HEK293 (cell line): Measurements from ENCODE around the gene TP73.

ENCODE experiments used
- CTCF ChIA-PET: fragments of 350-600 bp; formaldehyde crosslinking; extraction: SDS; loops from one replicate; lab custom pipeline; 2021; ENCODE audit warnings: antibody characterized with exemption; lab: Yijun Ruan, JAX
- POLR2A ChIA-PET: fragments of 300-600 bp; formaldehyde crosslinking; extraction: SDS; loops from one replicate; lab custom pipeline; 2020; ENCODE audit warnings: antibody characterized with exemption, inconsistent platforms; lab: Yijun Ruan, JAX
- H3K27ac ChIP-seq: fragments of 200-500 bp; sonication (Bioruptor generic); 2 replicates; pipeline ENCODE4 v1.5.1; 2014; ENCODE audit warnings: low read depth, low read length, control low read depth, inconsistent platforms; ENCODE audit errors: extremely low read depth
- H3K36me3 ChIP-seq, 2 experiments: fragments of 200-500 bp in 1 of 2; sonication (Bioruptor generic) in 1 of 2; 1 replicate in 1 of 2; 2 replicates in 1 of 2; pipeline ENCODE4 v1.5.1; 2014 to 2017; ENCODE audit warnings: inconsistent platforms in 2 of 2, low read length in 2 of 2; ENCODE audit not compliant: control insufficient read depth in 2 of 2, insufficient read depth in 1 of 2
- H3K4me1 ChIP-seq: fragments of 200-500 bp; sonication (Bioruptor generic); 2 replicates; pipeline ENCODE4 v1.5.1; 2014; ENCODE audit warnings: mild to moderate bottlenecking, low read length, inconsistent platforms; ENCODE audit not compliant: control insufficient read depth, insufficient read depth
- H3K4me3 ChIP-seq: 2 replicates; pipeline ENCODE4 v1.5.1; 2011; ENCODE audit warnings: low read depth, mild to moderate bottlenecking, control low read depth, low read length, moderate library complexity
- H3K9me3 ChIP-seq: fragments of 200-500 bp; sonication (Bioruptor generic); 2 replicates; pipeline ENCODE4 v1.5.1; 2014; ENCODE audit warnings: low read depth, low read length, inconsistent platforms; ENCODE audit not compliant: control insufficient read depth, insufficient read depth
- BCL11A ChIP-seq: fragments of 450-650 bp; formaldehyde crosslinking; IDR thresholded peaks from 2 replicates; pipeline ENCODE4 v1.5.1; 2016; ENCODE audit warnings: low read depth, missing biosample characterization, missing genetic modification characterization
- BCL11B ChIP-seq: fragments of 450-650 bp; formaldehyde crosslinking; IDR thresholded peaks from 2 replicates; pipeline ENCODE4 v1.5.1; 2016; ENCODE audit warnings: low read depth, missing biosample characterization, missing genetic modification characterization
- EGR2 ChIP-seq: fragments of 450-650 bp; formaldehyde crosslinking; IDR thresholded peaks from 2 replicates; pipeline ENCODE4 v1.5.1; 2016; ENCODE audit warnings: low read depth, missing biosample characterization, missing genetic modification characterization
- GLI2 ChIP-seq: fragments of 450-650 bp; formaldehyde crosslinking; IDR thresholded peaks from 2 replicates; pipeline ENCODE4; 2017; ENCODE audit warnings: missing biosample characterization, missing genetic modification characterization, low read depth, borderline replicate concordance
- GLIS2 ChIP-seq: fragments of 450-650 bp; formaldehyde crosslinking; IDR thresholded peaks from 2 replicates; pipeline ENCODE4 v1.5.1; 2016; ENCODE audit warnings: missing biosample characterization, missing genetic modification characterization
- KLF8 ChIP-seq: fragments of 450-650 bp; formaldehyde crosslinking; IDR thresholded peaks from 2 replicates; pipeline ENCODE4 v1.5.1; 2016; ENCODE audit warnings: missing biosample characterization, missing genetic modification characterization
- KLF9 ChIP-seq: fragments of 450-650 bp; formaldehyde crosslinking; IDR thresholded peaks from 2 replicates; pipeline ENCODE4 v1.5.1; 2016; ENCODE audit warnings: missing biosample characterization, missing genetic modification characterization, low read depth
- MEIS1 ChIP-seq: sonication (generic); formaldehyde crosslinking; IDR thresholded peaks from 2 replicates; pipeline ENCODE4 v1.8.1; 2022; ENCODE audit warnings: missing genetic modification reagents, mild to moderate bottlenecking, borderline replicate concordance
- MYNN ChIP-seq: fragments of 450-650 bp; formaldehyde crosslinking; IDR thresholded peaks from 2 replicates; pipeline ENCODE4 v1.5.1; 2016; ENCODE audit warnings: missing biosample characterization, missing genetic modification characterization, borderline replicate concordance
- SCRT2 ChIP-seq: fragments of 450-650 bp; formaldehyde crosslinking; IDR thresholded peaks from 2 replicates; pipeline ENCODE4 v1.5.1; 2016; ENCODE audit warnings: missing biosample characterization, missing genetic modification characterization
- SP2 ChIP-seq: fragments of 450-650 bp; formaldehyde crosslinking; IDR thresholded peaks from 2 replicates; pipeline ENCODE4 v1.5.1; 2016; ENCODE audit warnings: missing biosample characterization, missing genetic modification characterization
- ZBTB8A ChIP-seq: fragments of 450-650 bp; formaldehyde crosslinking; IDR thresholded peaks from 2 replicates; pipeline ENCODE4 v1.5.1; 2016; ENCODE audit warnings: missing biosample characterization, missing genetic modification characterization
- ZFHX2 ChIP-seq: fragments of 450-650 bp; formaldehyde crosslinking; conservative IDR thresholded peaks from 2 replicates; pipeline ENCODE4 v1.5.1; 2016; ENCODE audit warnings: missing biosample characterization, missing genetic modification characterization
- ZFP37 ChIP-seq: fragments of 450-650 bp; formaldehyde crosslinking; IDR thresholded peaks from 2 replicates; pipeline ENCODE4 v1.5.1; 2016; ENCODE audit warnings: missing biosample characterization, missing genetic modification characterization
- ZNF148 ChIP-seq: fragments of 450-650 bp; formaldehyde crosslinking; IDR thresholded peaks from 2 replicates; pipeline ENCODE4 v1.5.0; 2017; ENCODE audit warnings: missing biosample characterization, missing genetic modification characterization, borderline replicate concordance
- ZNF544 ChIP-seq: fragments of 450-650 bp; formaldehyde crosslinking; IDR thresholded peaks from 2 replicates; pipeline ENCODE4 v1.5.0; 2017; ENCODE audit warnings: missing biosample characterization, missing genetic modification characterization
- ZNF664 ChIP-seq: fragments of 450-650 bp; formaldehyde crosslinking; IDR thresholded peaks from 2 replicates; pipeline ENCODE4 v1.5.1; 2016; ENCODE audit warnings: missing biosample characterization, missing genetic modification characterization
- TF ChIP-seq, protein P1 (sequence below): fragments of 450-650 bp; formaldehyde crosslinking; IDR thresholded peaks from 2 replicates; pipeline ENCODE4 v1.5.1; 2016; ENCODE audit warnings: missing biosample characterization, missing genetic modification characterization
- TF ChIP-seq, protein P2 (sequence below): fragments of 450-650 bp; formaldehyde crosslinking; IDR thresholded peaks from 2 replicates; pipeline ENCODE4 v1.5.1; 2016; ENCODE audit warnings: missing biosample characterization, missing genetic modification characterization
- TF ChIP-seq, protein P3 (sequence below): fragments of 450-650 bp; formaldehyde crosslinking; IDR thresholded peaks from 2 replicates; pipeline ENCODE4 v1.5.1; 2016; ENCODE audit warnings: missing biosample characterization, missing genetic modification characterization

Gene TP73

DNA sequence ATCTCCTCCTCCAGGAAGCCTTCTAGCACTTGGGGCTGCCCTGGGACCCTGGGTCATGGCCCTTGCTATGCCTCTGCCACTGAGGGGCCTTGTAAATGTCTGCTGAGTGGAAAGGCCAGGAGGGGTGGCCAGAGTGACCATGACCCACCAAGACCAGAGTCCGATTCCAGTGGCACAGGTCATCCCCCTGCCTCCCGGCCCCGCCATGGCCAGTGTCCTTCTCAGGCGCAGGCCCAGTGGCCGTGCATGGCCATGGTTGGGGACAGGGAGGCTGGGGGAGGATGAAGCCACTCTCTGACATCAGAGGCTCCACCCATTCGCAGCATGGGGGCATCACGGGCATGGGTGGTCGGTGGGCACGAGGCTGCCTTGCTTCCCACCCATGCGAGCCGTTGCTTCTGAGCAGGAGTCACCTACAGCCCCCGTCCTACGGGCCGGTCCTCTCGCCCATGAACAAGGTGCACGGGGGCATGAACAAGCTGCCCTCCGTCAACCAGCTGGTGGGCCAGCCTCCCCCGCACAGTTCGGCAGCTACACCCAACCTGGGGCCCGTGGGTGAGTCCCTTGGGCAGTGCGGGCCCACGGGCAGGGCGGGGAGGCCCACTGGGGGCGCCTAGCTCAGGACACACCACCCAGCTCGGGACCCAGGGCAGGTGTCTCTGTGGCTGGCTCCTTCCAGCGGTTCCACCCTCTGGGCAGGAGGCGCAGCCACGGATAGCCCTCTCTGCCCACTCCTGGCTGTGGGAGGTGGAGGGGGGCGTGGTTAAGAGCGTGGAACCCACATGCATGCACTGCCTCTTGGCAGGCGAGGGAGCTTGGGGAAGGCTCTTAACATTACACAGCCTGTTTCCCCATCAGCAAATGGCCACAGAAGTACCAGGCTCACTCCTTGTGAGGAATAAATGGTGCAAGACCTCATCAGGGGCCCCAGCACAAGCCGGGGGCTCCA, 77.6 kb downstream of the TP73 start:
- Histone ChIP-seq H3K27ac (no peak overlapping the region), H3K9me3 (no peaks in the 10 kb centered on the region), H3K4me3 (no peak overlapping the region), H3K4me1 (no peaks in the 10 kb centered on the region), H3K36me3 (peaks cover 0 to 82% of the 10 kb centered on the region in 2 experiments; a peak in 1 of 3 replicates)
- POLR2A ChIA-PET = no interaction called here
- CTCF ChIA-PET = no interaction called here
- TF ChIP-seq MYNN (tag by site-specific recombination) = no peak
- no peak for TF ChIP-seq ZNF664 (tag by site-specific recombination)
- peak; percentile 32; the same call in 1 of the 2 replicates for TF ChIP-seq KLF9
- TF ChIP-seq BCL11A (tag by site-specific recombination) = peak; percentile 41; the same call in 1 of the 2 replicates
- TF ChIP-seq, protein P1, sequence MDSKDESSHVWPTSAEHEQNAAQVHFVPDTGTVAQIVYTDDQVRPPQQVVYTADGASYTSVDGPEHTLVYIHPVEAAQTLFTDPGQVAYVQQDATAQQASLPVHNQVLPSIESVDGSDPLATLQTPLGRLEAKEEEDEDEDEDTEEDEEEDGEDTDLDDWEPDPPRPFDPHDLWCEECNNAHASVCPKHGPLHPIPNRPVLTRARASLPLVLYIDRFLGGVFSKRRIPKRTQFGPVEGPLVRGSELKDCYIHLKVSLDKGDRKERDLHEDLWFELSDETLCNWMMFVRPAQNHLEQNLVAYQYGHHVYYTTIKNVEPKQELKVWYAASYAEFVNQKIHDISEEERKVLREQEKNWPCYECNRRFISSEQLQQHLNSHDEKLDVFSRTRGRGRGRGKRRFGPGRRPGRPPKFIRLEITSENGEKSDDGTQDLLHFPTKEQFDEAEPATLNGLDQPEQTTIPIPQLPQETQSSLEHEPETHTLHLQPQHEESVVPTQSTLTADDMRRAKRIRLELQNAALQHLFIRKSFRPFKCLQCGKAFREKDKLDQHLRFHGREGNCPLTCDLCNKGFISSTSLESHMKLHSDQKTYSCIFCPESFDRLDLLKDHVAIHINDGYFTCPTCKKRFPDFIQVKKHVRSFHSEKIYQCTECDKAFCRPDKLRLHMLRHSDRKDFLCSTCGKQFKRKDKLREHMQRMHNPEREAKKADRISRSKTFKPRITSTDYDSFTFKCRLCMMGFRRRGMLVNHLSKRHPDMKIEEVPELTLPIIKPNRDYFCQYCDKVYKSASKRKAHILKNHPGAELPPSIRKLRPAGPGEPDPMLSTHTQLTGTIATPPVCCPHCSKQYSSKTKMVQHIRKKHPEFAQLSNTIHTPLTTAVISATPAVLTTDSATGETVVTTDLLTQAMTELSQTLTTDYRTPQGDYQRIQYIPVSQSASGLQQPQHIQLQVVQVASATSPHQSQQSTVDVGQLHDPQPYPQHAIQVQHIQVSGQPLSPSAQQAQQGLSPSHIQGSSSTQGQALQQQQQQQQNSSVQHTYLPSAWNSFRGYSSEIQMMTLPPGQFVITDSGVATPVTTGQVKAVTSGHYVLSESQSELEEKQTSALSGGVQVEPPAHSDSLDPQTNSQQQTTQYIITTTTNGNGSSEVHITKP (tag by site-specific recombination) = peak; percentile 36; the same call in 1 of the 2 replicates
- no peak for TF ChIP-seq ZBTB8A (tag by site-specific recombination)
- no peak for TF ChIP-seq ZNF148
- TF ChIP-seq, protein P2, sequence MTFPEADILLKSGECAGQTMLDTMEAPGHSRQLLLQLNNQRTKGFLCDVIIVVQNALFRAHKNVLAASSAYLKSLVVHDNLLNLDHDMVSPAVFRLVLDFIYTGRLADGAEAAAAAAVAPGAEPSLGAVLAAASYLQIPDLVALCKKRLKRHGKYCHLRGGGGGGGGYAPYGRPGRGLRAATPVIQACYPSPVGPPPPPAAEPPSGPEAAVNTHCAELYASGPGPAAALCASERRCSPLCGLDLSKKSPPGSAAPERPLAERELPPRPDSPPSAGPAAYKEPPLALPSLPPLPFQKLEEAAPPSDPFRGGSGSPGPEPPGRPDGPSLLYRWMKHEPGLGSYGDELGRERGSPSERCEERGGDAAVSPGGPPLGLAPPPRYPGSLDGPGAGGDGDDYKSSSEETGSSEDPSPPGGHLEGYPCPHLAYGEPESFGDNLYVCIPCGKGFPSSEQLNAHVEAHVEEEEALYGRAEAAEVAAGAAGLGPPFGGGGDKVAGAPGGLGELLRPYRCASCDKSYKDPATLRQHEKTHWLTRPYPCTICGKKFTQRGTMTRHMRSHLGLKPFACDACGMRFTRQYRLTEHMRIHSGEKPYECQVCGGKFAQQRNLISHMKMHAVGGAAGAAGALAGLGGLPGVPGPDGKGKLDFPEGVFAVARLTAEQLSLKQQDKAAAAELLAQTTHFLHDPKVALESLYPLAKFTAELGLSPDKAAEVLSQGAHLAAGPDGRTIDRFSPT (tag by site-specific recombination) = 0 out of 2 replicates have a peak, but pooled peaks have one; percentile 16
- peak; percentile 85 for TF ChIP-seq ZFHX2
- TF ChIP-seq GLI2 = no peak
- no peak for TF ChIP-seq GLIS2
- TF ChIP-seq, protein P3, sequence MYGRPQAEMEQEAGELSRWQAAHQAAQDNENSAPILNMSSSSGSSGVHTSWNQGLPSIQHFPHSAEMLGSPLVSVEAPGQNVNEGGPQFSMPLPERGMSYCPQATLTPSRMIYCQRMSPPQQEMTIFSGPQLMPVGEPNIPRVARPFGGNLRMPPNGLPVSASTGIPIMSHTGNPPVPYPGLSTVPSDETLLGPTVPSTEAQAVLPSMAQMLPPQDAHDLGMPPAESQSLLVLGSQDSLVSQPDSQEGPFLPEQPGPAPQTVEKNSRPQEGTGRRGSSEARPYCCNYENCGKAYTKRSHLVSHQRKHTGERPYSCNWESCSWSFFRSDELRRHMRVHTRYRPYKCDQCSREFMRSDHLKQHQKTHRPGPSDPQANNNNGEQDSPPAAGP = no peak
- 0 out of 2 replicates have a peak, but pooled peaks have one; percentile 13 for TF ChIP-seq KLF8
- no peak for TF ChIP-seq SCRT2
- no peak for TF ChIP-seq ZNF544 (tag by site-specific recombination)
- TF ChIP-seq EGR2 (tag by site-specific recombination) = peak; percentile 86
- peak; percentile 85 for TF ChIP-seq BCL11B (tag by site-specific recombination)
- no peak for TF ChIP-seq ZFP37 (tag by site-specific recombination)
- TF ChIP-seq SP2 (tag by site-specific recombination) = peak; percentile 22; the same call in 1 of the 2 replicates
- no peak for TF ChIP-seq MEIS1 (CRISPR knock-in tag)
